Measurements from ENCODE around the gene MALT1. TPM values are rescaled to one million over a fixed set of nuclear protein-coding genes. Genes with fewer than 3 reads are reported as not detected.

MALT1 gene
- total RNA-seq, 1 donor from 2014 or later: 29.7 TPM

GRCh38 chr18:58632552-58632951 is 38.7 kb upstream of the MALT1 start:
- TF ChIP-seq CTCF (conservative IDR thresholded peaks at IDR 0.05): no peak
- no peak for DNase-seq (ENCODE audit: extremely low spot score, unreplicated experiment)
- no peaks in the 10 kb centered on the region for H3K36me3 Mint-ChIP-seq
- peaks cover 20% of the 10 kb centered on the region for H3K4me1 Mint-ChIP-seq (ENCODE audit: unreplicated experiment)
- H3K9me3 Mint-ChIP-seq: no peaks in the 10 kb centered on the region
- no peak overlapping the region for H3K4me3 Mint-ChIP-seq
- no peak overlapping the region for H3K27ac Mint-ChIP-seq
- H3K27me3 Mint-ChIP-seq: peaks cover 11% of the 10 kb centered on the region

GRCh38 chr18:58633874-58634273 is 37.4 kb upstream of the MALT1 start:
- H3K4me1 Mint-ChIP-seq (ENCODE audit: unreplicated experiment): peaks cover 22% of the 10 kb centered on the region
- peaks cover 5% of the 10 kb centered on the region for H3K9me3 Mint-ChIP-seq
- TF ChIP-seq CTCF (conservative IDR thresholded peaks at IDR 0.05): no peak
- no peak for DNase-seq (ENCODE audit: extremely low spot score, unreplicated experiment)
- H3K4me3 Mint-ChIP-seq: no peak overlapping the region
- H3K36me3 Mint-ChIP-seq: no peaks in the 10 kb centered on the region
- H3K27me3 Mint-ChIP-seq: peaks cover 15% of the 10 kb centered on the region
- H3K27ac Mint-ChIP-seq: no peak overlapping the region

GRCh38 chr18:58635891-58636290 is 35.4 kb upstream of the MALT1 start:
- peaks cover 7% of the 10 kb centered on the region for H3K4me1 Mint-ChIP-seq (ENCODE audit: unreplicated experiment)
- DNase-seq (ENCODE audit: extremely low spot score, unreplicated experiment): no peak
- peaks cover 4% of the 10 kb centered on the region for H3K27me3 Mint-ChIP-seq
- no peak overlapping the region for H3K4me3 Mint-ChIP-seq
- no peaks in the 10 kb centered on the region for H3K36me3 Mint-ChIP-seq
- no peak for TF ChIP-seq CTCF (conservative IDR thresholded peaks at IDR 0.05)
- H3K27ac Mint-ChIP-seq: no peak overlapping the region
- H3K9me3 Mint-ChIP-seq: peaks cover 5% of the 10 kb centered on the region

GRCh38 chr18:58637197-58637596 is 34.1 kb upstream of the MALT1 start:
- DNase-seq (ENCODE audit: extremely low spot score, unreplicated experiment): no peak
- Mint-ChIP-seq H3K27me3 (peaks cover 4% of the 10 kb centered on the region), H3K36me3 (no peaks in the 10 kb centered on the region), H3K4me3 (no peak overlapping the region), H3K4me1 (ENCODE audit: unreplicated experiment) (peaks cover 7% of the 10 kb centered on the region), H3K27ac (no peak overlapping the region), H3K9me3 (peaks cover 5% of the 10 kb centered on the region)
- TF ChIP-seq CTCF (conservative IDR thresholded peaks at IDR 0.05): no peak

- H3K4me1 Mint-ChIP-seq (ENCODE audit: unreplicated experiment): peaks cover 7% of the 10 kb centered on the region
- no peak overlapping the region for H3K27ac Mint-ChIP-seq
- H3K27me3 Mint-ChIP-seq: peaks cover 4% of the 10 kb centered on the region
- no peaks in the 10 kb centered on the region for H3K36me3 Mint-ChIP-seq
- no peak overlapping the region for H3K4me3 Mint-ChIP-seq
- no peak for DNase-seq (ENCODE audit: extremely low spot score, unreplicated experiment)
- H3K9me3 Mint-ChIP-seq: peaks cover 5% of the 10 kb centered on the region
- no peak for TF ChIP-seq CTCF (conservative IDR thresholded peaks at IDR 0.05)
Measured at GRCh38 chr18:58637946-58638345, 33.3 kb upstream of the MALT1 start.

- Mint-ChIP-seq H3K27me3 (peaks cover 4% of the 10 kb centered on the region), H3K36me3 (no peaks in the 10 kb centered on the region), H3K4me3 (no peak overlapping the region), H3K9me3 (peaks cover 5% of the 10 kb centered on the region), H3K27ac (no peak overlapping the region), H3K4me1 (ENCODE audit: unreplicated experiment) (peaks cover 7% of the 10 kb centered on the region)
- TF ChIP-seq CTCF (conservative IDR thresholded peaks at IDR 0.05): no peak
- no peak for DNase-seq (ENCODE audit: extremely low spot score, unreplicated experiment)
Measured at GRCh38 chr18:58638441-58638840, 32.8 kb upstream of the MALT1 start.

All from type B pancreatic cell (in vitro differentiated cells).